ENCODE measurements around the gene ADAM23.

The ADAM23 gene

GRCh38 chr2:206569470-206569869 is 126.1 kb downstream of the ADAM23 start:
- DNase-seq (ENCODE audit: low read depth): no peak

GRCh38 chr2:206570199-206570598 is 126.9 kb downstream of the ADAM23 start:
- DNase-seq (ENCODE audit: low read depth): no peak

GRCh38 chr2:206572725-206573124 is 129.4 kb downstream of the ADAM23 start:
- peak; percentile 6 for DNase-seq (ENCODE audit: low read depth)

- no peak for DNase-seq (ENCODE audit: low read depth)
These were observed 130.5 kb downstream of the ADAM23 start for GRCh38 chr2:206573793-206574192.

DNA sequence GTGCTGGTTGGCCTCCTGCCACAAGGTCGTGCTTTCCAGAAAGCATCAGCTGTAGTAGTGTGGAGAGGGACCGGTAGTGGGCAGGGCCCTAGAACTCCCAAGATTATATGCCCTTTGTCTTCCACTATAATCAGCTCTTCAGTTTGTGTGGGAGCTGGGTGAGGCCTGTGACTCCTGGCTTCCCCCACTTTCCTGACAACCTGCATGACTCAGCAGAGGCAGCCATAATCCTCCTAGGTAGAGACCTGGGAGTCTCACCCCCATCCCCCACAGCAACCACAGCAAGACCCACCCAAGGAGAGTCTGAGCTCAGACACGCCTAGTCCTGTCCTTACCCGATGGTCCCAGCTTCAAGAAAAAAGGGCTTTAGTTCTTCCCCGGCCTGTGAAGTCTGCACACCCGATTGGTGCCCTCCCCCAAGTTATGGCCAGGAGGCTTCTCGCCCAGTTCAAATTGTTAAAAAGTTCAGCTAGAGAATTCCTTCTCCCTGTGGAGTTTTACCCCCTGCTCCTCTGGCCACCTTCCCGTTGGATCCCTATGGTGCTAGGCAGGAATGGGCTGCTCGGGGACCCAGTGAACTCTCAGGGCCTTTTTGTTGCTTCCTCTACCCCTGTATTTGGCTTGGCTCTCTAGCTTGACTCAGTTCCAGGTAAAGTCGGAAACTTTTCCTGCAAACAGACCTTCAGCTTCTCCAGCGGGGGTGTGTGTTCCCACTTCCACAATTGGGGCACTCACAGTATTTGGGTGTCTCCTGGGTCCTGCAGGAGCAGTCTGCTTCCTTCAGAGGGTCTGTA is 141.2 kb downstream of the ADAM23 start:
- peak; percentile 3 for DNase-seq (ENCODE audit: low read depth)

DNA sequence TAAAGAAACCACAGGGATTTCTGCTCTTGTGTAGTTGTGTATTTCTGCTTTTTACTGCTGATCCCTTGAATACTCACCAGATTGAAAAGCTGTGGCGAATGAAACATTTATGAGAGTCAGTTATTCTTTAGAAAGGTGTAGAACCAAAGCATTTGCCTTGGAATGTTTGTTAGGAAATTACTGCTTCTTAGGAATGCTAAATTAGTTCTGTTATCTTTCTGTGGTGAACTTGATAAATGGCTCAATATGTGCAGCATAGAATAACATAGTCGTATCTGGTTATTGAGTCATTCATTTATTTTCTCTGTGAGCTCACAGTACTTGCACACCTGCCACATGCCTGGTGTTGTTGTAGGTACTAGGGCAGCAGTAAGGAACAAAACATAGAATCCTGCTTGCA is 142.0 kb downstream of the ADAM23 start:
- DNase-seq (ENCODE audit: low read depth): peak; percentile 83

DNA sequence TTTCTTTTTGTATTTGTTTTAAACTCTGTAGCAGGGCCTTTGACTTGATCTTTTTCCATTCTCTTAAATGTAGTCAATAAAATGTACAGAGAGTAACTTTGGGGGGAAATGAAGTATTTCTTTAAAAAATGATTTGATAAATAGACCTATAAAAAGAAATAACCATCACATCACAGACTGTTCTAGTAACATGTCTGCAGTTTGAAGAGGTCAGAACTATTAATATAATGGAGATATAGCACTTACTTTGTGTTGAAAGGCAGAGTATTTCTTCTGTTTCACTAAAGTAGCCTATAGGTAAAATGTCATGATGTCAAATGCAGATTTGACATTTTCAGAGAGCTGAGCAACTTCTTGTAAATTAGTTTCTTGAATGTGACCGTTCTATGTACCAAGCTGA is 143.3 kb downstream of the ADAM23 start:
- no peak for DNase-seq (ENCODE audit: low read depth)

- no peak for DNase-seq (ENCODE audit: low read depth)
These were observed 154.4 kb downstream of the ADAM23 start for GRCh38 chr2:206597717-206598218.

DNA sequence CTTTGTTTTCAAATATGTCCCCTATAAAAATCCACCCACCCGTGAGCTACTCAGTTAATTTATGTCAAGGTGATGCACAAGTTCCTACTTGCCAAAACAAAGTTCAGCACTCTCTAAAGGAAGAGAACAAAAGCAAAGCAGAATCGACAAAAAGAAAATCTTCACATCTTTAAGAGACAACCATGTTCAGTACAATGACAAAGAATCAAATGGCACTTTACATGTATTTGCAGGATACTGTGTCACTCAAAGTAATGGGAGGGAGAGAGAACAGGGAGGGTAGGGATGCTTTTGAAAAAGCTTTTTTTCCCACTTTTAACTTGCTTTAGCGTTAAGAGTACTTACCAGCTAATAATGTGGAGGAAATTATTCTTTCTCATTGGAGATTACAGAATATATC is 159.9 kb downstream of the ADAM23 start:
- no peak for DNase-seq (ENCODE audit: low read depth)

GRCh38 chr2:206610451-206610850 is 167.1 kb downstream of the ADAM23 start:
- no peak for DNase-seq (ENCODE audit: low read depth)

DNA sequence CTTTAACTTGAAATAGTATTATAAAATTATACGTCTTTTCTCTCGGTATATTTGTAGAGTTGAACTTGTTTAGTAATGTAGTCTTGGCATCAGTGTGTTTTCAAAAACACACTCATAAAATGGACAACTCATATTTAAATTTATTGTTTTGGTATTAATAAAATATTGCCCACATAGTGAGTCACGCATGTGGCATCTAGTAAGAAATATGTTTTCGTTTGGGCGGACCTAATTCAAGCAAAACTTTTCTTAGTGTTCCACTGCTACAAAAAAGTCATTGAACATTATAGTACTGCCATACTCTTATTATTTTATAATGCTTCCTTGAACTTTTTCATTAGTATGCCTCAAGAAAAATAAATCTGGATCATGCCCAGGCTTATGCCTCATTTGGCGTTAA is 167.9 kb downstream of the ADAM23 start:
- DNase-seq (ENCODE audit: low read depth): no peak

DNA sequence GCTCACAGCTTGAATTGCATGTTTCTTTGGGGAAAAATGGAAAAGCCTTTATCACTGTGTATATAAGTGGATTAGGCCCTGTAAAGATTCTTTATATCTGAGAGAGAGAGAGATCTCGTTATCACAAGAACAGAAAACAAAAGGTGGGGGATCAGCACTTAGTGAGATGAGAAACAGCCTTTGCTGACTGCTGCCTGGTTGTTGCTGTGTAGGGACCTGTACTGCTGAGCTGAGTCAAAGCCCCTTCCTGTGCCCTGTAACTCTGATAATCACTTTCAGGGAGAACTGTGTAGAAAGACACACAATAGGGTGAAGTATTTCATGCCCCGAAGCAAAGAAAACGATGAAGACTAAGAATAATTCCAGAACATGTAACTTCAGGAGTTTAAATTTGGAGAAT is 168.4 kb downstream of the ADAM23 start:
- DNase-seq (ENCODE audit: low read depth): no peak

DNA sequence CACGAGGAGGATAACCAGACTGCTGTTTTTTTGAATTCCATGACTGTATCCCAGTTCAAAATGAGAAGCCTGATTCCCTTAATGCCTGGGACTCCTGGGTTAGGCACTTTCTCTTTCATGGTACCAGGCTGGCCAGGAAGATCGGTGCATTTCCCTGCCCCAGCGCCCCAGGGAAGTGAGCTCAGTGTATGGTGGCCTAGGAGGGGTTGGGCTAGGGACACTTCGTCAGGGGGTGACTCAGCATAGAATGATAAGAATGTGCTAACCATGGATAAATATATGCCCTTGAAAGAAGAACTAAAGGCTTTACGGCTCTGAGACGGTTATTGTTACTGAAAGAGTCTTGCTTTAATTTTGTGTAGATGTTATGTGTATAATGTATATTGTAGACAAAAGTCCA is 171.5 kb downstream of the ADAM23 start:
- peak; percentile 14 for DNase-seq (ENCODE audit: low read depth)

GRCh38 chr2:206615417-206616089 is 172.2 kb downstream of the ADAM23 start:
- no peak for DNase-seq (ENCODE audit: low read depth)

- DNase-seq (ENCODE audit: low read depth): no peak
These were observed 172.8 kb downstream of the ADAM23 start for GRCh38 chr2:206616151-206616550.

DNA sequence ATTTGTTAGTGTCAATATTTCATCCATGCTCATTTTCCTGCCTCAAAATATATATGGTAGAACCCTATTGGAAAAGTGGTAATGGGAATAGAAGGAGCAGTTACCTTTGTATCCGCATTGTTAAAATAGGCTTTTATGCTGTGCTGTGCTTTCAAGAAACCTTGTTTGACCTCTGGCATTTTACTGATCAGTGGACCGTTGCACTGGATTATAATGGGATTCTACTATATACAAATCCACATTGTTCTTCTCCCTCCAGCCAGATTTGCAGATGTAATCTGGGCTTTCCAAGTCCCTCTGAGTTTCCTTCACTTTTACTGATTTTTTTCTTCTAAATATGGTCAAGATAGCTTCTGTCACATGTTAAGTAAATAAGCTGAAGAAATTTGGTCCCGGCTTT is 175.7 kb downstream of the ADAM23 start:
- DNase-seq (ENCODE audit: low read depth): no peak

GRCh38 chr2:206626108-206626507 is 182.8 kb downstream of the ADAM23 start:
- DNase-seq (ENCODE audit: low read depth): no peak

DNA sequence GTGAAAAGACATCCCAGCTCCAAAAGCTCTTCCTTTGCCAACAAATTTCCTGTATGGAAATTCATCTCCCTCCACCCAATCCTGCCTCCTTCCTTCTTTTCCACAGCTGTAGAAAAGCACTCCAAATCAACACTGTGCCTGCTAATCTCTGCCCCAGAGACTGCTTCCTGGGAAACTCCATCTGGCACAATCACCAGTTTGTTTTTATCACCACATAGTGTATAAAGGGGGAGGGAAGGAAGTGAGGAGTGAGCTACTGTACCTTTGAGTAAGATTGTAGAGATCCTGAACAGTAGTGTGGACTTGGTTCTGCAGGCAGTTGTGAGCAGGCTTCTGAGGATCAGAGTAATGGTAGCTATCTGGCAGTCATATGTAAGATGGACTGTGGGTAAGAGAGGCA is 184.3 kb downstream of the ADAM23 start:
- no peak for DNase-seq (ENCODE audit: low read depth)

- DNase-seq (ENCODE audit: low read depth): no peak
These were observed 188.0 kb downstream of the ADAM23 start for GRCh38 chr2:206631340-206631739.

GRCh38 chr2:206635015-206635414 is 191.7 kb downstream of the ADAM23 start:
- DNase-seq (ENCODE audit: low read depth): peak; percentile 52

DNA sequence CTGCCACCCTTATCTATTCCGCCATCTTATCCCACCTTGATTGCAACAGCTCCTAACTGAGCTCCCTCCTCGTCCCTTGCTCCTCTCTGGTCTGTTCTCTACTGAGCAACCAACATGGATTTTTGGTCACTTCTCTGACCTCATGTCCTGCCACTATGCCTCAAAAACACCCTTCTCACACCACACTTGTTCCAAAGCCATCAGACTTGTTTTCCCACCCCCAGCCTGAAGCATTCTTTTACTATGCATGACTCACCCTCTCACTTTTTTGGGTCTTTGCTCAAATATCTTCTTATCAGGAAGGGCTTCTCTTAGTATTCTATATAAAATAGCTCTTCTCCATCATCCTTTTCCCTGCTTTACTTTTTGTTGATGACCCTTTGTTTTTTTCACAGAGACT is 196.3 kb downstream of the ADAM23 start:
- no peak for DNase-seq (ENCODE audit: low read depth)

DNA sequence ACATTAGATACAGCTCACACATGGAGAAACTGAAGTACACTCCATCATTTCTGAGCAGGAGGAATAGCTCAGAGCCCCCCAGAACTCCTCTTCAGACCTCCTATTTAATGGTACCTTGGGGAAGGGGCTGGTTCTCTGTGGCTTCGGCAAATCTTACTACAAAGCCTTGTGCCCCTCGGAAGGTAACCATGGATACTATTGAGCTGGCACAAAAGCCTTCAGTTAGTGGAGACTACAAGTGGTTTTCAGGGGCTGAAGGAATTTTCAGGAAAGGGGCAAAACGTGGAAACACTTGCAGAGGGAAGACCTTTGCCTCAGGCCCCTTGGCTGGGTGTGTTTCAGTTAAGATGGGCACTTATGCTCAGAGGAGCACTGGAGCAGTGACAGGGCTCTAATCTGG is 197.9 kb downstream of the ADAM23 start:
- no peak for DNase-seq (ENCODE audit: low read depth)

All from amniotic epithelial cell (primary cell).